H9 (cell line): ENCODE measurements around the gene PTGFRN. TPM values are rescaled to one million over a fixed set of nuclear protein-coding genes. Genes with fewer than 3 reads are reported as not detected.

Source experiments
- DNase-seq: peaks from one replicate; pipeline ENCODE4 v3.0.0-alpha.2; 2017
- H2AFZ ChIP-seq: one replicate; pipeline ENCODE4 v1.6.1; 2013; ENCODE audit warnings: mild to moderate bottlenecking, low read length, control low read depth, moderate library complexity
- H2AK5ac ChIP-seq: 2 replicates; pipeline ENCODE4 v1.6.1; 2013; ENCODE audit warnings: low read length, control low read depth, mixed read lengths; ENCODE audit not compliant: insufficient read length
- H2BK120ac ChIP-seq: one replicate; pipeline ENCODE4 v1.6.1; 2013; ENCODE audit warnings: low read depth, mild to moderate bottlenecking, low read length, control low read depth, inconsistent platforms; ENCODE audit not compliant: poor library complexity, severe bottlenecking
- H2BK12ac ChIP-seq: 2 replicates; pipeline ENCODE4 v1.6.1; 2013; ENCODE audit warnings: low read length, control low read depth, mixed read lengths, low read depth; ENCODE audit not compliant: insufficient read length
- H2BK15ac ChIP-seq: 2 replicates; pipeline ENCODE4 v1.6.1; 2013; ENCODE audit warnings: low read depth, low read length, control low read depth
- H2BK20ac ChIP-seq: one replicate; pipeline ENCODE4 v1.6.1; 2013; ENCODE audit warnings: low read depth, mild to moderate bottlenecking, low read length, control low read depth, inconsistent platforms; ENCODE audit not compliant: poor library complexity, severe bottlenecking
- H2BK5ac ChIP-seq: 2 replicates; pipeline ENCODE4 v1.6.1; 2013; ENCODE audit warnings: low read length, control low read depth, mixed read lengths; ENCODE audit not compliant: insufficient read length
- H3K14ac ChIP-seq: 2 replicates; pipeline ENCODE4 v1.6.1; 2013; ENCODE audit warnings: low read length, control low read depth; ENCODE audit not compliant: insufficient read depth
- H3K18ac ChIP-seq: 2 replicates; pipeline ENCODE4 v1.6.1; 2013; ENCODE audit warnings: low read depth, mild to moderate bottlenecking, mixed read lengths, low read length, control low read depth; ENCODE audit not compliant: insufficient read length
- H3K23ac ChIP-seq: 2 replicates; pipeline ENCODE4 v1.6.1; 2013; ENCODE audit warnings: low read length, control low read depth, mixed read lengths, low read depth; ENCODE audit not compliant: insufficient read length
- H3K23me2 ChIP-seq: 2 replicates; pipeline ENCODE4 v1.6.1; 2013; ENCODE audit warnings: low read depth, mild to moderate bottlenecking, mixed read lengths, low read length, control low read depth; ENCODE audit not compliant: insufficient read length, poor library complexity, severe bottlenecking
- H3K27ac ChIP-seq: 2 replicates; pipeline ENCODE4 v1.5.1; 2013; ENCODE audit warnings: low read length, control low read depth, mixed read lengths, low read depth; ENCODE audit not compliant: insufficient read length
- H3K27me3 ChIP-seq: 2 replicates; pipeline ENCODE4 v1.6.1; 2013; ENCODE audit warnings: low read length, control low read depth, inconsistent platforms; ENCODE audit not compliant: insufficient read depth
- H3K4ac ChIP-seq: 2 replicates; pipeline ENCODE4 v1.6.1; 2013; ENCODE audit warnings: low read depth, mild to moderate bottlenecking, control low read depth, inconsistent platforms, low read length, moderate library complexity
- H3K4me1 ChIP-seq: 2 replicates; pipeline ENCODE4 v1.6.1; 2013; ENCODE audit warnings: low read length, control low read depth, inconsistent platforms; ENCODE audit not compliant: insufficient read depth
- H3K4me2 ChIP-seq: 2 replicates; pipeline ENCODE4 v1.6.1; 2013; ENCODE audit warnings: low read length, control low read depth, mixed read lengths; ENCODE audit not compliant: insufficient read length, insufficient read depth
- H3K56ac ChIP-seq: 2 replicates; pipeline ENCODE4 v1.6.1; 2013; ENCODE audit warnings: low read depth, mild to moderate bottlenecking, mixed read lengths, low read length, control low read depth; ENCODE audit not compliant: insufficient read length
- H3K79me1 ChIP-seq: 2 replicates; pipeline ENCODE4 v1.6.1; 2013; ENCODE audit warnings: low read depth, mild to moderate bottlenecking, moderate library complexity, low read length, control low read depth, inconsistent platforms; ENCODE audit not compliant: insufficient read depth, poor library complexity, severe bottlenecking
- H3K79me2 ChIP-seq: 2 replicates; pipeline ENCODE4 v1.6.1; 2013; ENCODE audit warnings: low read length, control low read depth, inconsistent platforms; ENCODE audit not compliant: insufficient read depth
- H3K9ac ChIP-seq: 2 replicates; pipeline ENCODE4 v1.6.1; 2013; ENCODE audit warnings: low read length, control low read depth, mixed read lengths; ENCODE audit not compliant: insufficient read length; ENCODE audit errors: extremely low read depth
- H3K9me3 ChIP-seq: one replicate; pipeline ENCODE4 v1.6.1; 2013; ENCODE audit warnings: low read depth, low read length, inconsistent platforms; ENCODE audit not compliant: control insufficient read depth
- H3T11ph ChIP-seq: one replicate; pipeline ENCODE4 v1.6.1; 2013; ENCODE audit warnings: mild to moderate bottlenecking, low read length, control low read depth, inconsistent platforms
- H4K20me1 ChIP-seq: one replicate; pipeline ENCODE4 v1.6.1; 2013; ENCODE audit not compliant: control insufficient read depth, insufficient read length, insufficient read depth
- H4K5ac ChIP-seq: 2 replicates; pipeline ENCODE4 v1.6.1; 2013; ENCODE audit warnings: low read depth, mild to moderate bottlenecking, mixed read lengths, low read length, control low read depth; ENCODE audit not compliant: insufficient read length
- H4K8ac ChIP-seq: replicated peaks from 2 replicates; pipeline ENCODE4 v1.6.1; 2013; ENCODE audit warnings: low read length, control low read depth, mixed read lengths, low read depth; ENCODE audit not compliant: insufficient read length
- H4K91ac ChIP-seq: 2 replicates; pipeline ENCODE4 v1.6.1; 2013; ENCODE audit warnings: low read depth, mild to moderate bottlenecking, moderate library complexity, mixed read lengths, low read length, control low read depth; ENCODE audit not compliant: insufficient read length
- H3K27ac Mint-ChIP-seq, 3 experiments: 2 replicates in 2 of 3; 3 replicates in 1 of 3; pipeline ENCODE4 v1.8.0; 2020 to 2021; ENCODE audit warnings: mixed read lengths in 3 of 3, mild to moderate bottlenecking in 1 of 3, moderate library complexity in 1 of 3
- H3K27me3 Mint-ChIP-seq: 2 replicates; pipeline ENCODE4 v1.8.0; 2021; ENCODE audit warnings: low read depth, mild to moderate bottlenecking, moderate library complexity, mixed read lengths
- H3K36me3 Mint-ChIP-seq, 3 experiments: 2 replicates in 2 of 3; 3 replicates in 1 of 3; pipeline ENCODE4 v1.8.0; 2020 to 2021; ENCODE audit warnings: low read depth in 3 of 3, mixed read lengths in 3 of 3; ENCODE audit not compliant: insufficient read depth in 1 of 3
- H3K4me1 Mint-ChIP-seq, 2 experiments: 2 replicates each; pipeline ENCODE4 v1.8.0; 2020; ENCODE audit warnings: mixed read lengths in 2 of 2
- H3K4me3 Mint-ChIP-seq, 2 experiments: 2 replicates in 1 of 2; 3 replicates in 1 of 2; pipeline ENCODE4 v1.8.0; 2020 to 2021; ENCODE audit warnings: mild to moderate bottlenecking in 2 of 2, mixed read lengths in 2 of 2, moderate library complexity in 1 of 2
- H3K9me3 Mint-ChIP-seq, 2 experiments: 2 replicates in 1 of 2; 3 replicates in 1 of 2; pipeline ENCODE4 v1.8.0; 2020; ENCODE audit warnings: mild to moderate bottlenecking in 2 of 2, mixed read lengths in 2 of 2, moderate library complexity in 1 of 2
- WGBS: extraction: QIAGEN DNeasy Blood & Tissue Kit; methylation state at CpG from one replicate; pipeline ENCODE4 v1.1.7; 2013; ENCODE audit warnings: missing lambda C conversion rate, low lambda C conversion rate, mixed read lengths; ENCODE audit not compliant: insufficient read length; ENCODE audit errors: extremely low coverage; 5-methylcytosine and 5-hydroxymethylcytosine counted together
- total RNA-seq: library from RNA; stranded (reverse); gene quantifications from 2 replicates; pipeline ENCODE4 v1.2.1, GENCODE V29; 2021
- TF ChIP-seq, protein P1 (sequence below): fragments of 200-600 bp; sonication (generic); conservative IDR thresholded peaks from 3 replicates; pipeline ENCODE4 v1.8.0; 2021; ENCODE audit warnings: antibody characterized with exemption, mild to moderate bottlenecking

The PTGFRN gene
- total RNA-seq, 1 experiment from 2014 or later: 26.3 TPM

DNA sequence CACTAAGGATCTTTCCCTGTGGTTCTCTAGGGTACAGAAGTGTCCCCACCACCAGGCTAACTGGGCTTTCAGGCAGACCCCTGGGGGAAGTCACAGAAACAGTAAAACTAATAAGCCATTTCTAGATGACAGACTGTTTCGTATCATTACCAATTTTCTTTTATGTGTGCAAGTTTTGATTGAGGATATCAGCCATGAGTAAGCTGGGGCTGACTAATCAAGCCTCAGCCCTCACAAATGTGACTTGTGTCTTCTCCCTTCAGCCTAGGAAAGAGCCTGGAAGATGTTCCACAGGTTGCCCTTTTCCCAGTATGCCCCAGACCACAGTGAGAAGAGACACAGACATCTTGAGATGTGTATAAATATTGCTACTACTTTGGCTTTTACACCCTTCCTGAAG lies 10.5 kb downstream of the PTGFRN start:
- Mint-ChIP-seq H3K27me3 (no peaks in the 10 kb centered on the region), H3K4me1 (peaks cover 6 to 10% of the 10 kb centered on the region in 2 experiments), H3K36me3 (no peaks in the 10 kb centered on the region; a peak in 1 of 7 replicates), H3K9me3 (no peaks in the 10 kb centered on the region), H3K4me3 (no peak overlapping the region), H3K27ac (no peak overlapping the region; a peak in 2 of 7 replicates)
- no peak overlapping the region for H2BK5ac ChIP-seq
- no peak overlapping the region for H4K5ac ChIP-seq
- H3K9me3 ChIP-seq: no peaks in the 10 kb centered on the region
- H3T11ph ChIP-seq: no peak overlapping the region
- TF ChIP-seq, protein P1, sequence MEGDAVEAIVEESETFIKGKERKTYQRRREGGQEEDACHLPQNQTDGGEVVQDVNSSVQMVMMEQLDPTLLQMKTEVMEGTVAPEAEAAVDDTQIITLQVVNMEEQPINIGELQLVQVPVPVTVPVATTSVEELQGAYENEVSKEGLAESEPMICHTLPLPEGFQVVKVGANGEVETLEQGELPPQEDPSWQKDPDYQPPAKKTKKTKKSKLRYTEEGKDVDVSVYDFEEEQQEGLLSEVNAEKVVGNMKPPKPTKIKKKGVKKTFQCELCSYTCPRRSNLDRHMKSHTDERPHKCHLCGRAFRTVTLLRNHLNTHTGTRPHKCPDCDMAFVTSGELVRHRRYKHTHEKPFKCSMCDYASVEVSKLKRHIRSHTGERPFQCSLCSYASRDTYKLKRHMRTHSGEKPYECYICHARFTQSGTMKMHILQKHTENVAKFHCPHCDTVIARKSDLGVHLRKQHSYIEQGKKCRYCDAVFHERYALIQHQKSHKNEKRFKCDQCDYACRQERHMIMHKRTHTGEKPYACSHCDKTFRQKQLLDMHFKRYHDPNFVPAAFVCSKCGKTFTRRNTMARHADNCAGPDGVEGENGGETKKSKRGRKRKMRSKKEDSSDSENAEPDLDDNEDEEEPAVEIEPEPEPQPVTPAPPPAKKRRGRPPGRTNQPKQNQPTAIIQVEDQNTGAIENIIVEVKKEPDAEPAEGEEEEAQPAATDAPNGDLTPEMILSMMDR: no peak
- no peak overlapping the region for H3K4me2 ChIP-seq
- no peak overlapping the region for H2BK15ac ChIP-seq
- no peak overlapping the region for H3K27ac ChIP-seq
- H4K8ac ChIP-seq: no peak overlapping the region
- H2BK20ac ChIP-seq: no peak overlapping the region
- no peak overlapping the region for H3K56ac ChIP-seq
- no peak overlapping the region for H2BK12ac ChIP-seq
- no peak for DNase-seq
- no peaks in the 10 kb centered on the region for H3K23me2 ChIP-seq
- no peak overlapping the region for H3K9ac ChIP-seq
- H4K91ac ChIP-seq: no peak overlapping the region
- H3K18ac ChIP-seq: no peak overlapping the region
- no peak overlapping the region for H2BK120ac ChIP-seq
- peaks cover 1% of the 10 kb centered on the region; the same call in 1 of the 2 replicates for H3K4me1 ChIP-seq
- no peak overlapping the region for H2AK5ac ChIP-seq
- no peak overlapping the region for H3K14ac ChIP-seq
- peaks cover 3% of the 10 kb centered on the region; the same call in 1 of the 2 replicates for H3K79me2 ChIP-seq
- H3K23ac ChIP-seq: no peak overlapping the region
- H3K79me1 ChIP-seq: no peaks in the 10 kb centered on the region
- H2AFZ ChIP-seq: no peak overlapping the region
- no CpG with 5 or more reads among the region's 1 CpG for WGBS
- H3K4ac ChIP-seq: no peak overlapping the region
- H3K27me3 ChIP-seq: no peaks in the 10 kb centered on the region
- no peaks in the 10 kb centered on the region for H4K20me1 ChIP-seq
